ENCODE measurements around the gene NUTM2D.
"Not testable (repeated sequence)": the region's sequence is repeated elsewhere in the genome, so short reads cannot be mapped to it uniquely, and the experiment has no call there.

Gene NUTM2D

DNA sequence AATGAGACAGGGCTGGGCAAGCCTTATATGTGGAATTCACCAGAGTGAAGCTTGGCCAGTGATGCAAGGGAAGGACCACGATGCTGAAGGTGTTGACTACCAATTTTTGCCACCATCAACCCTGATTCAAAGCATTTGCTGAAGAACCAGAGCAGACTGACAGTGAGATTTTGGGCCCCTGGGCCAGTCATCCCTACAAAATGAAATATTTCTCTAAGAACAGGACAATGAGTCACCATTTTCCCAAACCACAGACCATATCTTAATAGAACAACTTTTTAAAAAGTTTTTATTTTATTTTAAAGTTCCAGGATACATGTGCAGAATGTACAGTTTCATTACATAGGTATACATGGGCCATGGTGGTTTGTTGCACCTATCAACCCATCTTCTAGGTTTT lies 16.5 kb downstream of the NUTM2D start:
- DNase-seq = not testable (repeated sequence)

DNA sequence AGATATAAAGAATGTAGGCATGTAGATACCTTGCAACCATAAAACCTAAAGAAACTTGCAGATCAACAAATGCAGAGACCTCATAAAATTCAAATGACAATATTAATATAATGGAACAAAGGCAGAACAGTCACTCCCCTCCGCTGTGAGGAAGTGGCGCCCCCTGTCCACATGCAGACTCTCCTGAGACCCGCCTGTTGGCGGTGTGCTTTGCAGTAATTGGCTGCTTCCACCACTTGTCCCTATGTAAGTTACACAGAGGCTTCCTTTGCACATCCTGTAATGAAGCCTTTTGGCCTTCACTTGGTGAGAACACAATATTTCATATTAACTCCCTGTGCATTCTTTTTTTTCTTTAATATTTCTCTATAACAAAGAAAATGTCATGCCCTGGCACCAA lies 21.6 kb downstream of the NUTM2D start:
- DNase-seq = not testable (repeated sequence)

DNA sequence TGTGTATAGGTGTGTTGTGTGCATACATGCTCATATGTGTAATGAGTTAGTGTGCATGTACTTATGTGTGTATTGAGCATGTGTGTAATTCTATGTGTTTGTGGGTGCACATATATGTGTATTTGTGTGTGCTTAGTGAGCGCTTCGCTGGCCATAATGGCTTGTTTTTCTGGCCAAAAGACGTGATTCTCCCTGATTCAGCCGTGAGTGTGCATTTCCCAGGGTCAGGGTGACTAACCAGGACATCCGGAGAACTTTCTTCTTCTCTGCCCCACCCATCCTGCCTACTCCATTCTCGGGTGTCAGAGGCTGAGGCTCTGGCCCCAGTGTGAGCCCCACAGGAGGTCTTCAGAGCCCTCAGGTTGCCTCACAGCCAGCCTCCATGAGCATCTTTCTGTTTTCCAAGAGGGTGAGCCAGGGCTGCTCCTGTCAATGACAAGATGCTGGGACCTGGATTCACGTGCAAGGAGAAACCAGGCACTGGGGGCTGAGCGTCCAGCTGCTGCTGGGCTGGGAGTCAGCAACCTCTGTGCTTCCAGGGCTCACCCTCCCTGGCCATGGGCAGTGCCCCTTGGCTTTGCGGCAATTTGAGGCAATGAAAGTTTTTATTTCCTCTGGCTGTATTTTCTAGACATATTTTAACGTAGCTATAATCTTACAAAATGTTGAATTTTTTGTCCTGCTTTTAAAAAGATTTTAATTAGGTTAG lies 25.8 kb downstream of the NUTM2D start:
- not testable (repeated sequence) for DNase-seq

DNA sequence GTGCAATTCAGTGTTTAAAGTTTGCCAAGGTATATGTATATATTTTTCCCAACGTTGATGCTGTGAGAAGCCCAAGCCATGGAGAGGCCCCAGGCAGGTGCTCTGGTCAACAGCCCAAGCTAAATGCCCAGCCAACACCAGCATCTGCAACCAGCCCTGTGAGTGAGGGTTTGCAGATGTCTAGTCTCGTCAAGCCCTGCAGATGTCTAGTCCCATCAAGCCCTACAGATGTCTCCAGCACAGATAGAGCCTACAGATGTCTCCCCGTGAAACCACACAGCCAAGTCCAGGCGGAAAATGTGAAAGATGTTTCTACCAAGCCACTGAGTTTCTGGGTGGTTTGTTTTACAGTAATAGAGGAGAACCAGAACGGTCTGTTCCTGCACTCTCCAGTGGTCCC lies 26.7 kb downstream of the NUTM2D start:
- DNase-seq = not testable (repeated sequence)

DNA sequence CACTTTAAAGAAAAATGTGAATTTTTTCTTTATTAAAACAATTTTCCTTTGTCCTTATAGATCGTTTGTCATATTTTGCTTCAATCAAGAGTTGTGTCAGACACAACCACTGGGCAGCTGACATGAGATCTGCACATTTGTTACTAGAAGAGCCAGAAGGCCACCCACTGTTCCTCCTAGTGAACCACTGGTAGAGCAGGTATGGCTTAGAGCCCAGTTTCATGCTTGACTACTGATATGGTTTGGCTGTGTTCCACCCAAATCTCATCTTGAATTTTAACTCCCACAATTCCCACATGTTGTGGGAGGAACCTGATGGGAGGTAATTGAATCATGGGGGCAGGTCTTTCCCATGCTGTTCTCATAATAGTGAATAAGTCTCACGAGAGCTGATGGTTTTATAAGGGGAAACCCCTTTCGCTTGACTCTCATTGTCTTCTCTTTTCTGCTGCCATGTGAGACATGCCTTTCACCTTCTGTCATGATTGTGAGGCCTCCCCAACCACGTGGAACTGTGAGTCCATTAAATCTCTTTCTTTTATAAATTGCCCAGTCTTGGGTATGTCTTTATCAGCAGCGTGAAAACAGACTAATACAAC lies 28.3 kb downstream of the NUTM2D start:
- DNase-seq = not testable (repeated sequence)

DNA sequence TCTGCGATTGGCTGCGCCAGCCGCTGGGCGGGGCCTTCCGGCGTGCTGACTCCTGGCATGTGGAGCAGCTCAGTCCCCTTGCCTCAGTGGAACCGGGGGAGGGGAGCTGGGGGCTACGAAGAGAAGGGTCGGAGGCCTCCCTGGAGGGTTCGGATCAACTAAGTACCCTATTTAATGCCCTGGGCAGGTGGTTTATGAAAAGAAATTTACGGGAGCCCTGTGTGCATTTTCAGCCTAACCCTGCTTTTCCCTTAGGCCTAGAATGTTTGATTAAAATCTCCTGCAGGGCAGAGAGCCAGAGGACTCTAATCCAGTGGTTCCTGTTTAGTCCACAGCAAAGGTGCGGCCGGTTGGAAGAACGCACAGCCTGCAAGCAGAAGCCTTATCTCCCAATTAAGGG lies 33.8 kb downstream of the NUTM2D start:
- not testable (repeated sequence) for DNase-seq

DNA sequence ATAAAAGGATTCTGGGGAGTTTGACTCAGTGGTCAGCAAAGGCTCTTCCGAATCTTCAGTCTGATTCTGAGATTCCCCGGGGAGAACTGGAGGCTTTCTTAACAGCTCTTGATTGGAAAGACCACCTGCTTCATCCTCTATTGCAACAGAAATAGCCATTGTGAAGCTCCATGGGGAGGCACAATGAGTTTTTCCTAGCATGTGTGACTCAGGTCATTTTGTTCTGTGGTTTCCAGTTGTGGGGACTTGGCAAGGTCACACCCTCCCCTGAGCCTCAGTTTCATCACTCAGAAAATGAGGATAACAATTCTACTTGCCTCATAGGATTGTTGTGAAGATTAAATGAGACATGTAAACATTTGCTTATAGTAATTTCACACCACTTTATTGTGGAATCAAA lies 38.7 kb downstream of the NUTM2D start:
- DNase-seq = not testable (repeated sequence)

DNA sequence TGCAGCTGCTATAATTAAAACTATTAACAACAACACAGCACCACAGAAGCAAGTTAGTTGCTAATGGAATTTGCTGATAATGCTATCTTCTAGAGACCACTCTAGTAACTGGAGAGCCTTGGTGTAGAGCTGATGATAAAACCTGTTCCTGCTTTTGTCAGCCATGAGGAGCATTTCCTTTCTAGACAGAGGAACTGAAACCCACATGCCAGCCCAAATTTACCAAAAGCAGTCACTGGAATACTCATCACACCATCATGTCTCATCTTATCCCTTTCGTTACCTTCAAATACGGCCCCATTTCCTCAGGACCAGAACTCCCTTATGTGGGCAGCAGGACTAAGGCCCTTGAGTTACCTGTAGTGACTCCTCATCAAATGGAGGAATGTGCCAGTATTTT lies 40.9 kb downstream of the NUTM2D start:
- not testable (repeated sequence) for DNase-seq

DNA sequence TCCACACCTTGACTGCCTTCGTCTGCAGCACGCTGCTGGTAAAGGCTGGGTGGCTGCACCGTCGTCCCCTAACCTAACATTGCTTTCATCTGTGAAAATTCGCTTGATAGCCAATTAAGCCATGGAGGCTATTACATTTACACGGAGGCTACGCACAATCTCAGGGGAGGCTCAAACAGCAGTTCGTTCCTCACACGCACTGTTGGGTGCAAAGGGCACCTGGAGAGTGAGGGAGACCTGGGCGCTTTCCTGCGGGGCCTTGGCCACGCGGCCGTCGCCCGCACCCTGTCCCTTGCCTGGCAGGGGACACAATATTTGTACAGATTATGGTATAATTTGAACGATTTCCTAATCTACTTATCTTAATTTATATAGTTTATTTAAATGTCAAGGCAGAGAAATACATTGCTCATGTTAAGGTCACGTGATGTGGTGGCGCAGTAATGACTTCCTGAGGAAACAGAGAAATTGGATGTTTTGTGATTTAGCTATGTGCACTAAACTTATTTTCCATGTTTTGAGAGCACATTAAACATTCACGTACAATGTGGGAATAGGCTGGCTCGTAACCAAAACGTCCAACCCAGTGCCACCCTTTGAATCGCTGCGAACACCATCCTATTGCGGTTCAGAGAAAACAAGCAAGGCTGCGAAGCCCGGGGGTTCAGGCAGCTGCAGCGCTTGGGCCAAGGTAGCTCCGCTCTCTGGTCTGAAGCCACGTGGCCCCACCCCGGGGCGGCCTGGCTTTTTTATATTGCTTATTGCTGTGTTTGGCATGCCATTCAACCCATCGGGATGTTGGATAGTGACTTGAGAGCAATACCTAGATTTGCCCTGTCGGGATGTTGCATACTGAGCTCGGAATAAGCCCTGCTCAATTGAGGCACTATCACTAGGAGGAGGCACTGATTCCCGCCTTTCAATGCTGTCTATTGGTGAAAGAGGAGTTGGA lies 50.2 kb downstream of the NUTM2D start:
- DNase-seq = not testable (repeated sequence)

DNA sequence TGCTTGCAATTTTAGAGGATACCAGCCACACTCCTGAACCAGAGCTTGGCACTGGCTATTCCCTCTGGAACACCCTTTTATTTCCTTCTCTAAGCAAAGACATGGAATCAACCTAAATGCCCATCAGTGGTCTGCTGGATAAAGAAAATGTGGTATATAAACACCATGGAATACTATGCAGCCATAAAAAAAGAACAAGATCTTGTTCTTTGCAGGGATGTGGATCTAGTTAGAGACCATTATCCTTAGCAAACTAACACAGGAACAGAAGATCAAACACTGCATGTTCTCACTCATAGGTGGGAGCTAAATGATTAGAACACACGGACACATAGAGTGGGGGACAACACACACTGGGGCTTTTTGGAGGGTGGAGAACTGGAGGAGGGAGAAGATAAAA lies 56.4 kb downstream of the NUTM2D start:
- DNase-seq = not testable (repeated sequence)
